HG02973 (cell line): ENCODE results near the gene LYSMD1.

Source experiments
- ATAC-seq: cut with Tn5 transposase; IDR thresholded peaks from one replicate; pipeline ENCODE4 v1.9.1; 2021; ENCODE audit warnings: moderate library complexity; ENCODE audit not compliant: unreplicated experiment

LYSMD1 gene

GRCh38 chr1:151175863-151176262 is 10.2 kb upstream of the LYSMD1 start, which contains the start of gene TMOD4:
Gene TMOD4 (minus strand): TSS chr1:151175981. CDS start chr1:151174875, 1,106 bp downstream.
- ATAC-seq, result no peak

- no peak for ATAC-seq
Observed at GRCh38 chr1:151175041-151175741, 9.5 kb upstream of the LYSMD1 start.

- ATAC-seq, result no peak
Observed at GRCh38 chr1:151171190-151171589, 5.5 kb upstream of the LYSMD1 start.

DNA sequence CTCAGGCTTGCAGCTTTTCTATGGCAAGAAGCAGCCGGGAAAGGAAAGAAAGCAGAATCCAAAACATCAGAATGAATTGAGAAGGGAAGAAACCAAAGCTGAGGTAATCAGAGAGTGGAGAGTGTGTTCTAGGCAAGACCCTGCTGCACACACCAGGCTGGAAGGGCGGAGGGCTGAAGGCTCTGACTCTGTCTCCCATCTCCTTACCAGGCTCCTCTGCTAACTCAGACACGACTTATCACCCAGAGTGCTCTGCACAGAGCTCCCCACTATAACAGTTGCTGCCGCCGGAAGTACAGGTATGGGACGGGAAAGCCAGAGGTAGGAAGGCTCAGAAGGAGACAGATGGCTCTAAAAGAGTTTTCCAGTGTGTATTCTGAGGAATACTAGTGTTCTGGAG is 1.4 kb upstream of the LYSMD1 start:
- no peak for ATAC-seq

- ATAC-seq, result no peak
Observed at GRCh38 chr1:151166505-151166956, 829 bp upstream of the LYSMD1 start.

GRCh38 chr1:151165281-151165737 is 393 bp downstream of the LYSMD1 start:
- no peak for ATAC-seq

- ATAC-seq, result no peak
Observed at GRCh38 chr1:151164732-151165280, 896 bp downstream of the LYSMD1 start.

GRCh38 chr1:151159373-151159772 is 6.3 kb downstream of the LYSMD1 start:
- ATAC-seq, result no peak

GRCh38 chr1:151158751-151159251 is 6.9 kb downstream of the LYSMD1 start:
- ATAC-seq, result no peak

DNA sequence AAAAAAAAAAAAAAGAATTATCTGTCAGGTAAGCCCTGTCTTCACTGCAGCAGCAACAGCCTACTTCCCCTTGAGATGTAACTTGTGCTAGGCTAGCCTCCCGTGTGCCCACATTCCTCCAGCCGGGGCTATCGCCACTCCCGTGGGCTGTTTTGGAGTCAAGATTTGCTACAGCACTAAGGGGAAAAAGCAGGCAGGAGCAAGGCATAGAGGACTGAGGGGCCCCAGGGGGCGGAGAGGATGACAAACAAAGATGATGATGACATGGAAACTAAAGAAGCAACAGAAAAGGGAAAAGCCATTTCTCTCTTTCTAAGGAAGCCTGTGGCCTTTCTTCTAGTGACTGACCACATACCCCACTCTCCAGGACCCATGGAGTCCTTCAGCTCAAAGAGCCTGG is 7.4 kb downstream of the LYSMD1 start:
- ATAC-seq, result no peak

GRCh38 chr1:151157067-151157531 is 8.6 kb downstream of the LYSMD1 start:
- ATAC-seq, result no peak

- ATAC-seq, result peak; percentile 64
Observed at GRCh38 chr1:151156515-151156819, 9.2 kb downstream of the LYSMD1 start, which contains the start of gene TNFAIP8L2. Gene TNFAIP8L2 (plus strand): TSS chr1:151156649. CDS start chr1:151158698, 2,049 bp downstream.

DNA sequence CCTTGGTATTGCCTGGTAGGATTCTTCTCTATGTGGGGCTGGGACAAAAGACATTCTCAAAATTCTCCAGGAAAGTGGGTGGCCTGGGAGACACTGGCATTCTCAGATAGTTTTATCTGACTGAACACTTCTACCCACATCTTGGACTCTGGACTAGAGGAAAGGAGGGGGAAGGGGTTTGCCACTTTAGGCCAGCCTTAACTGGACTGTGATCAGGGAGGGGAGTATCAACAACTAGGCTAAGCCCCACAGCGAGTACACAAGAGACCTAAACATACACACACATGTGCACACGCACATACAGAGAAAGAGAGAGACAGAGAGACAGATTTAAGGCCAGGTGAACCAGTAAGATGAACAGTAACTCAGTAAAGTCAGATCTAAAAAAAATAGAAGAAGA is 18.0 kb downstream of the LYSMD1 start:
- no peak for ATAC-seq

- no peak for ATAC-seq
Observed at GRCh38 chr1:151147132-151147503, 18.6 kb downstream of the LYSMD1 start.

DNA sequence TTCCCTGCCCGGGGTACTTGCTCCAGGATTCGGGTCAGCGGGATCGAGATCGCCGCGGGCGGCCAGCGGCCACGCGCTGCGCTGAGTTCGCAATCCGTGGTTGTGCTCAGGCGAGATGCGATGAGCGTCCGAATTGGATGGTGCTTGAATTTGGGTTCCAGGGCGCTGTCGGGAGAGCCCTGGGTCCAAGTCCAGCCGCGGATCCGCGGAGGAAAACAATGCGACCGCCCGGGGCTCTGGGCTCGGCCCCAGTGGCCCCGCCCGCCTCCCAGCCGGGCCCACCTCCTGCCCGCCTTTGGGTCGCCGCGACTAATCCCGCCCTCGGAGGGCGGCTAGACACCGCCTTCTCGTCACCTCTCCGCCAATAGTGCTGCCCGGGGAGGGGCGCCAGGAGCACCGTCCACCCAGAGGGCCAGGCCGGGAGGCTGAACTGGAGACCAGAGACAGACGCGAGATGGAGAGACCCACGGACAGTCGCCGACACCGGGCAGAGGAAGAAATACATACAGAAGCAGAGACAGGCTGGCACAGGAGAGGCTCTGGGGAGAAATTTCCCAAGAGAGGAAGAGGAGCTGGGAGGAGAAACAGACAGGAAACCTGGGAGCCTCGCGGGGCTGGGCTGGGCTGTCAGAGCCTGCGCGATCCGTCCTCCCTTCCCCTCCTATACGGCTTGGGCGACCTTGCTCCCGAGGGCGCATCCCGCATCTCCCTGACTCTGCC is 19.1 kb downstream of the LYSMD1 start, which contains the start of gene SEMA6C:
SEMA6C (minus strand) TSS at position 220 of the 720 bp plus-strand sequence. CDS start 4,010 bp downstream, outside the sequence.
- ATAC-seq, result peak; percentile 96

DNA sequence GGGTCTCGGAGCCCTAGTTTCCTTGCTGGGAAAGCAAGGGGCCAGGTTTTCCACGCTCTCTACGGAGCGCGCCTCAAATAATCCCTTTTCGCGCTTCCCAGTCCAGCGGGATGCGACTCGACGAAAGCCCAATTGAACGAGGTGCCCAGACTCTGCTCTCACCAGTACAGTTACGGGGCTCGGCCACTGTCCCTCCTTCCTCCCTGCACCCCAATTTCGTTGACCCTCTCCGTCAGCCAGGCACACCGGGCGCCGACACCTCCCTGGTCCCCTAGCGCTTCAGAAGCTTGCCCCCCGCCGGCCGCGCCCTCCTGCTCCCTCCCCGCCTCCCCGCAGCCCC is 19.7 kb downstream of the LYSMD1 start:
- ATAC-seq, result no peak

- no peak for ATAC-seq
Observed at GRCh38 chr1:151145304-151146071, 20.2 kb downstream of the LYSMD1 start.

DNA sequence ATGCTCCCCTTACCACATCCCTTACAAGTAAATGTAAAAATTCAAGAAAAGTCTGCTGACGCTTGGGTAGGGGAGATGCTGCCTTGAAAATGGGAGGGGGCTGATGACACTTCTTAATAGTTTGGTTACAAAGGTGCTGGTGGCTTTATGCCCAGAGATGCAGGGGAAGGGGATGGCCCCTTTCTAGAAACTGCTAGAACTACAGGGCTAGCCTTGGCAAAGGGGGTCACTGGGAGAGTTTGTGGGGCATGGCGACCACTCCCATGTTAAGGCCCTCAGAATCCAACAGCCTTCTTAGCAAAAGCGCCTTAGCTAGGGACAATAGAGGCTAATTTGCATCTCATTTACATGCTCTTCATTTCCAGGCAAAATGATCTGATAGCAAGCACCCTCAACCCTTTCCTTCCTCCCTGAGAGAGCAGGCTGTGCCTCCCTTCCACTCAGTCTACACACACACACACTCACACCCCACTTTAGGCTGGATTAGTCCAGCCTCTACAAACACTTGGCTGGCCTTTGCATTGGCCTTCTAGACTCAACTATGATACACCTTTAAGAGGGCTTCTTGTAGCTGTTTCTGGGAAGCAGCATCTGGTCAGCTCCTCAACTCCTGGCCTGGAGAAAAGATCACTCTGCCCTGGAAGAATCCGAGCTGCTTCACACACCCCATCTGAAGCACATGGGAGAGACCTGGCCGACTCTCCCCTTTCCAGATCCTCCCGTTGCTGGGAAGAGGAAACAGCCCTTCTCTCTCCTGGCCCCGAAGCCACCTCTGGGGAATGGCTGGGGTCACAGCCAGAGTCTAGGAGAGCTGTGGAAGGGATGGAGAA is 21.0 kb downstream of the LYSMD1 start:
- ATAC-seq, result no peak

DNA sequence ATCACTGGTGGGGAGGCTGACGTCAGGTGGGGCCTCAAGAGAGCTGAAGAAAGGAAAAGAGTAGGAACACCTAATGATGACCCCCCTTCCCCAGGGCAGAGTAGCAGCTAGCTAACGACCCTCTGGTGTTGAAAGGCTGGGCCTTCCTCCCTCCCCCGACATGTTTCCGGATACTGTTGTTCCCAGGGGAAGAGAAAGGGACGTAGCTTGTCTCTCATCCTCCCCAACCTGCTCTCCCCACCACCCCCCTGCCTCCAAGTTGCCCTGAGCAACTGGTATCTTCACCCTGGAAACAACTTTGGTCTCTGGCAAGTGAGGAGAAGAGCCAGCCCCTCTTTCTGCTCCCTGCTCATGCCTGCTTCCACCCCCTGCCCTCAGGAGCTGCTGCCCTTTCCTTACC is 21.7 kb downstream of the LYSMD1 start:
- ATAC-seq, result no peak

- no peak for ATAC-seq
Observed at GRCh38 chr1:151143057-151143435, 22.7 kb downstream of the LYSMD1 start.
